Lung (tissue), 12 donors: ENCODE data around the gene ARHGAP28. TPM values are rescaled to one million over a fixed set of nuclear protein-coding genes. Genes with fewer than 3 reads are reported as not detected.

ENCODE experiments used
- ATAC-seq: fragments of 200-7000 bp; cut with Tn5 transposase; one replicate; pipeline ENCODE4 v1.9.1; 2020; ENCODE audit warnings: moderate number of reproducible peaks; ENCODE audit not compliant: insufficient read depth, low FRiP score
- DNase-seq, 3 donors: peaks; one replicate each; pipeline ENCODE4 v3.0.0-alpha.2; 2013 to 2017
- H3K27ac ChIP-seq, 2 donors: one replicate each; pipeline ENCODE4 v1.5.1; 2013; ENCODE audit warnings: mild to moderate bottlenecking in 2 of 2, moderate library complexity in 2 of 2, control low read depth in 1 of 2, inconsistent platforms in 1 of 2, low read depth in 1 of 2, low read length in 1 of 2
- H3K27me3 ChIP-seq, 3 donors: one replicate each; pipeline ENCODE4 v1.5.1; 2013; ENCODE audit warnings: low read length in 2 of 3; ENCODE audit not compliant: control insufficient read depth in 3 of 3, insufficient read depth in 3 of 3
- H3K36me3 ChIP-seq, 4 donors: one replicate each; pipeline ENCODE4 v1.5.1; 2013; ENCODE audit warnings: low read length in 4 of 4, mild to moderate bottlenecking in 1 of 4, moderate library complexity in 1 of 4; ENCODE audit not compliant: control insufficient read depth in 4 of 4, insufficient read depth in 4 of 4
- H3K4me1 ChIP-seq, 5 donors: one replicate each; pipeline ENCODE4 v1.5.1; 2013; ENCODE audit warnings: low read length in 5 of 5, mild to moderate bottlenecking in 2 of 5, moderate library complexity in 1 of 5; ENCODE audit not compliant: control insufficient read depth in 5 of 5, insufficient read depth in 5 of 5
- H3K4me3 ChIP-seq: one replicate; pipeline ENCODE4 v1.5.1; 2013; ENCODE audit warnings: mild to moderate bottlenecking, control low read depth, moderate library complexity
- H3K9ac ChIP-seq, 2 donors: one replicate each; pipeline ENCODE4 v1.5.1; 2013; ENCODE audit warnings: low read length in 2 of 2, control low read depth in 1 of 2; ENCODE audit not compliant: insufficient read depth in 1 of 2
- H3K9me3 ChIP-seq, 4 donors: one replicate each; pipeline ENCODE4 v1.5.1; 2013; ENCODE audit warnings: low read length in 3 of 4, mild to moderate bottlenecking in 1 of 4, moderate library complexity in 1 of 4; ENCODE audit not compliant: control insufficient read depth in 4 of 4, insufficient read depth in 3 of 4
- WGBS, 2 donors: extraction: QIAGEN DNeasy Blood & Tissue Kit; methylation state at CpG; one replicate each; pipeline ENCODE4 v1.1.7; 2013; 5-methylcytosine and 5-hydroxymethylcytosine counted together
- polyA plus RNA-seq, 2 donors: library from polyadenylated mRNA; stranded (reverse); fragments of 200-250 nt; gene quantifications; one replicate each; pipeline ENCODE4 v1.2.1, GENCODE V29; 2013
- total RNA-seq, 2 donors: library from RNA; depleted of rRNA in 1 of 2; stranded (reverse); fragments of >200 nt in 1 of 2; gene quantifications; one replicate each; pipeline ENCODE4 v1.2.1, GENCODE V29; 2014 to 2021
- TF ChIP-seq, protein P1 (sequence below): IDR thresholded peaks from 2 replicates; pipeline ENCODE4 v1.5.1; 2012; ENCODE audit warnings: mild to moderate bottlenecking; ENCODE audit errors: control extremely low read depth, extremely low read depth
- donor health status: control.
- donor health status: control.
- donor health status: Bipolar disorder and iron deficiency.
- donor health status: healthy.
- donor health status: DM: yes; HTN: yes; CAD: no.

The ARHGAP28 gene
- total and polyA plus RNA-seq, 4 donors: 1.4 to 123 (median 5.6) TPM

GRCh38 chr18:6835345-6835744 is 105.8 kb downstream of the ARHGAP28 start:
- DNase-seq: peak in 2 of 3 donors; percentile 79 to 80
- Histone ChIP-seq H3K4me1 (peaks cover 0 to 19% (median 6%) of the 10 kb centered on the region in 5 donors), H3K4me3 (no peak overlapping the region), H3K36me3 (peaks cover 0 to 42% (median 13%) of the 10 kb centered on the region in 4 donors), H3K27me3 (no peaks in the 10 kb centered on the region), H3K9me3 (peaks cover 0 to 3% (median 0%) of the 10 kb centered on the region in 4 donors), H3K27ac (no peak overlapping the region), H3K9ac (no peak overlapping the region)
- ATAC-seq: no peak
- 42 to 69% methylated on average over 1 of the region's 1 CpG for WGBS, 2 donors
- TF ChIP-seq, protein P1, sequence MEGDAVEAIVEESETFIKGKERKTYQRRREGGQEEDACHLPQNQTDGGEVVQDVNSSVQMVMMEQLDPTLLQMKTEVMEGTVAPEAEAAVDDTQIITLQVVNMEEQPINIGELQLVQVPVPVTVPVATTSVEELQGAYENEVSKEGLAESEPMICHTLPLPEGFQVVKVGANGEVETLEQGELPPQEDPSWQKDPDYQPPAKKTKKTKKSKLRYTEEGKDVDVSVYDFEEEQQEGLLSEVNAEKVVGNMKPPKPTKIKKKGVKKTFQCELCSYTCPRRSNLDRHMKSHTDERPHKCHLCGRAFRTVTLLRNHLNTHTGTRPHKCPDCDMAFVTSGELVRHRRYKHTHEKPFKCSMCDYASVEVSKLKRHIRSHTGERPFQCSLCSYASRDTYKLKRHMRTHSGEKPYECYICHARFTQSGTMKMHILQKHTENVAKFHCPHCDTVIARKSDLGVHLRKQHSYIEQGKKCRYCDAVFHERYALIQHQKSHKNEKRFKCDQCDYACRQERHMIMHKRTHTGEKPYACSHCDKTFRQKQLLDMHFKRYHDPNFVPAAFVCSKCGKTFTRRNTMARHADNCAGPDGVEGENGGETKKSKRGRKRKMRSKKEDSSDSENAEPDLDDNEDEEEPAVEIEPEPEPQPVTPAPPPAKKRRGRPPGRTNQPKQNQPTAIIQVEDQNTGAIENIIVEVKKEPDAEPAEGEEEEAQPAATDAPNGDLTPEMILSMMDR: no peak

GRCh38 chr18:6836331-6836730 is 106.8 kb downstream of the ARHGAP28 start:
- H3K27ac ChIP-seq: no peak overlapping the region
- H3K4me3 ChIP-seq: no peak overlapping the region
- no peaks in the 10 kb centered on the region for H3K27me3 ChIP-seq
- TF ChIP-seq, protein P1: no peak
- H3K9me3 ChIP-seq: peaks cover 0 to 3% (median 0%) of the 10 kb centered on the region in 4 donors
- DNase-seq (no peak), ATAC-seq (no peak)
- peaks cover 0 to 45% (median 14%) of the 10 kb centered on the region in 4 donors for H3K36me3 ChIP-seq
- peaks cover 0 to 21% (median 6%) of the 10 kb centered on the region in 5 donors for H3K4me1 ChIP-seq
- H3K9ac ChIP-seq: no peak overlapping the region
- WGBS, 2 donors: 87 to 94% methylated on average over 1 of the region's 1 CpG

GRCh38 chr18:6837904-6838303 is 108.4 kb downstream of the ARHGAP28 start:
- WGBS, 2 donors: 91 to 93% methylated on average over 3 of the region's 3 CpGs
- Histone ChIP-seq H3K4me1 (peaks cover 0 to 26% (median 6%) of the 10 kb centered on the region in 5 donors), H3K27ac (no peak overlapping the region), H3K4me3 (no peak overlapping the region), H3K9me3 (no peaks in the 10 kb centered on the region), H3K36me3 (peaks cover 0 to 43% (median 11%) of the 10 kb centered on the region in 4 donors), H3K9ac (no peak overlapping the region), H3K27me3 (no peaks in the 10 kb centered on the region)
- ATAC-seq: no peak
- TF ChIP-seq, protein P1: no peak
- no peak for DNase-seq

DNA sequence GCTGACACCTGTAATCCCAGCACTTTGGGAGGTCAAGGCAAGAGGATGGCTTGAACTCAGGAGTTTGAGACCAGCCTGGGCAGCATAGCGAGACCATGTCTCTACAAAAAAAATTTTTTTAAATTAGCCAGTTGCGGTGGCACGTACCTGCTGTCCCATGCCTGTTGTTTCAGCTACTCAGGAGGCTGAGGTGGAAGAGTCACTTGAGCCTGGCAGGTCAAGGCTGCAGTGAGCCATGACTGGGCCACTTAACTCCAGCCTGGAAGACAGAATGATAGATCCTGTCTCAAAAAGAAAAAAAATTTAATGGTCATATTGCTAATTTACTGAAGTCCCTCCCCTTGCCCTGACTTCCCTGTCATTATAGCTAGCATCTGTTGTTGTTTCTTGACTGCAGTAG is 112.6 kb downstream of the ARHGAP28 start:
- H3K4me1 ChIP-seq: peaks cover 0 to 12% (median 1%) of the 10 kb centered on the region in 5 donors
- no peaks in the 10 kb centered on the region for H3K27me3 ChIP-seq
- no peak for DNase-seq
- H3K9me3 ChIP-seq: no peaks in the 10 kb centered on the region
- H3K36me3 ChIP-seq: peaks cover 0 to 57% (median 13%) of the 10 kb centered on the region in 4 donors
- H3K27ac ChIP-seq: no peak overlapping the region
- H3K4me3 ChIP-seq: no peak overlapping the region
- ATAC-seq: no peak
- TF ChIP-seq, protein P1: no peak
- WGBS, 2 donors: 61 to 75% methylated on average over 3 of the region's 3 CpGs
- H3K9ac ChIP-seq: no peak overlapping the region
